Measurements from ENCODE around the gene LSP1. TPM values are rescaled to one million over a fixed set of nuclear protein-coding genes. Genes with fewer than 3 reads are reported as not detected.
A peak's percentile ranks its signal among the peaks of the same experiment; 100 is the strongest.
"Not testable (repeated sequence)": the region's sequence is repeated elsewhere in the genome, so short reads cannot be mapped to it uniquely, and the experiment has no call there.

LSP1 gene, protein sequence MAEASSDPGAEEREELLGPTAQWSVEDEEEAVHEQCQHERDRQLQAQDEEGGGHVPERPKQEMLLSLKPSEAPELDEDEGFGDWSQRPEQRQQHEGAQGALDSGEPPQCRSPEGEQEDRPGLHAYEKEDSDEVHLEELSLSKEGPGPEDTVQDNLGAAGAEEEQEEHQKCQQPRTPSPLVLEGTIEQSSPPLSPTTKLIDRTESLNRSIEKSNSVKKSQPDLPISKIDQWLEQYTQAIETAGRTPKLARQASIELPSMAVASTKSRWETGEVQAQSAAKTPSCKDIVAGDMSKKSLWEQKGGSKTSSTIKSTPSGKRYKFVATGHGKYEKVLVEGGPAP
- total RNA-seq: not detected in 2 replicates

DNA sequence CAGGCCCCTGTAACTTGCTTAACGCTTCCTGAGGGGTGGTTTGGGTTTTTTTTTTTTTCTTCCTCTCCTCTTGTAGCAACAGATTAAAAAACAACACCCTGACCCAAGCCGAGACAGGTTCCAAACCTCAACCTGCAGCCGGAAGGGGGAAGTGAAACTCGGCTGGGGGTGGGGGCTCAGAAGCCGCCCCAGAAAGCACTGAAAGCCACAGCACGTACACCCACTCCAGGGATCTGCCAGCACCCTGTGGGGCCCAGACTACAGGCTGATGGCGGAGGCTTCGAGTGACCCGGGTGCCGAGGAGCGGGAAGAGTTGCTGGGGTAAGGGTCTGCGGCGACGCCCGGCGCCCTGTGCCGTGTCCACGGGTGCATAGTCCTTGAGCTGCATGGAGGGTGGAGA is at the start of gene LSP1:
Gene LSP1, plus strand, starts transcription at position 208 of the 400 bp plus-strand sequence. Its CDS starts 61 bp downstream, at position 269.
- no peak for DNase-seq (ENCODE audit: low read depth)

- DNase-seq (ENCODE audit: low read depth): no peak
These were observed 49.6 kb upstream of the LSP1 start for GRCh38 chr11:1803246-1803645.

DNA sequence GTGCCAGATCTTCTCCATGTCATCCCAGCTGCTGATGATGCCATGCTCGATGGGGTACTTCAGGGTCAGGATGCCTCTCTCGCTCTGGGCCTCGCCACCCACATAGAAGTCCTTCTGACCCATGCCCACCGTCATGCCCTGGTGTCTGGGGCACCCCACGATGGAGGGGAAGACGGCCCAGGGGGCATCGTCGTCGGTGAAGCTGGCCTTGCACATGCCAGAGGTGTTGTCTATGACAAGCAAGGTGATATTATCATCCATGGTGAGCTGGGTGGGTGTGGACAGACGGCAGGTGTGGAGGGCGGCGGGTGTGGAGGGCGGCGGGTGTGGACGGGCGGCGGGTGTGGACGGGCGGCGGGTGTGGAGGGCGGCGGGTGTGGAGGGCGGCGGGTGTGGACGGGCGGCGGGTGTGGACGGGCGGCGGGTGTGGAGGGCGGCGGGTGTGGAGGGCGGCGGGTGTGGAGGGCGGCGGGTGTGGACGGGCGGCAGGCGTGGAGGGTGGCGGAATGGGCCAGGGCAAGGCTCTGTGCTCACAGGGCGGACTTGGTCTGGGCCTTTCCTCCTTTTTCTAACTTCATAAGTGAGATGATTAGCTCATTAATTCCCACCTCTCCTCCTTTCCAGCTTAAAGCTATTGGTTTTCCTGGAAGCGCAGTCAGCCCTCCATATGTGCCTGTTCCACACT is 48.9 kb upstream of the LSP1 start:
- DNase-seq (ENCODE audit: low read depth): not testable (repeated sequence)

GRCh38 chr11:1805525-1805924 is 47.4 kb upstream of the LSP1 start:
- no peak for DNase-seq (ENCODE audit: low read depth)

- no peak for DNase-seq (ENCODE audit: low read depth)
These were observed 45.5 kb upstream of the LSP1 start for GRCh38 chr11:1807264-1807995.

GRCh38 chr11:1810761-1811160 is 42.1 kb upstream of the LSP1 start:
- DNase-seq (ENCODE audit: low read depth): no peak

DNA sequence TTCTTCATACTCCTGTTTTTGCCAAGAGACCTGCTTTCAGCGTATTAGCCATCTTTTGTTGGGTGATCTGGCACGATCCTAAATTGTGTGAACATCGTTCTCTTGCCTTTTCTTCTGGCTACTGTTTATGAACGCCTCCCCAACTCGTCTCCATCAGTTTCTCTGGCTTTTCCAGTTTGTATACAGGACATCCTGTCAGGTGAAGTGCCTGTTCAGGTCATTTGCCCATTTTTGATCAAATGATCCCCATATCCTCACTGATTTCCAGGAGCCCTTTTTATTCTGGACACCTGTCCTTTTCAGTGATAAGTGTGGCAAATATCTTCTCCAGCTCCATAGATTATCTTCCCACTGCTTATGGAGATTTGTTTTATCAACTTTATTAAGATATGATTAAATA is 40.6 kb upstream of the LSP1 start:
- DNase-seq (ENCODE audit: low read depth): no peak

DNA sequence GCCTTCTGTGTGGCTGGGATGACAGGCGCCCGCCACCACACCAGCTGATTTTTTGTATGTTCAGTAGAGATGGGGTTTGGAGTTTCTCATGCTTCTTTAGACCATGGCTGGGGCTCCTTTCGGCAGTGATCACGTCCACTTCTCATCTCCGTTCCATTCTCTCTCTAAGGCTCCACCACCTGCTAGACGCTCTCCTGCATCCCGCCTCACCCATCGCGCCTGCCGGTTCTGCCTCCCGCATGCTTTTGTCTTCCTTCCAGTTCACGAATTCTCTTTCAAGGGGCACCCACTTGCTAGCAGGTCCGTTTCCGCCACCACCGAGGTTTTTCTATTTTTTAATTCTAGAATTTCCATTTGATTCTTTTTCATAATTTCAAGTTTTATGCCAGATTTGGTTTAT is 40.1 kb upstream of the LSP1 start:
- no peak for DNase-seq (ENCODE audit: low read depth)

GRCh38 chr11:1813356-1813755 is 39.5 kb upstream of the LSP1 start:
- not testable (repeated sequence) for DNase-seq (ENCODE audit: low read depth)

GRCh38 chr11:1814691-1815090 is 38.2 kb upstream of the LSP1 start:
- DNase-seq (ENCODE audit: low read depth): no peak

DNA sequence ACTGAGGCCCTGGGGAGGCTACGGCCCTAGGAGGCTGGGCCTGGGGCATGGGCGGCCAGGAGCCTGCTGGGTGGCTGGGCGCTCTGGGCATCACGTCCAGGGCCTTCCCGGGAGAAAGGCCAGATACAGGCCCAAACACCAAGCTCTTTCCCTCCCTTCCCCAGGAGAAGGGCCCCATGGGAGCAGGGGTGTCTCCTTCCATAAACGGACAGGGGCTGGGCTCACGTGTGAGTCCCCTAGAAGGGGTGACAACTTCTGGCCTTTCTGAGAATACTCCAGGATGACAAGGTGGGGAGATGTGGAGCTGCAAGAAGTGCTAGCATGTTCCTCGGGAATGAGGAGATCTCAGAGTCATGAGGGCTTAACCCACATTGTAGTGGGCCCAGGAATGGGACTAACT is 37.6 kb upstream of the LSP1 start:
- no peak for DNase-seq (ENCODE audit: low read depth)

GRCh38 chr11:1815751-1816150 is 37.1 kb upstream of the LSP1 start:
- no peak for DNase-seq (ENCODE audit: low read depth)

GRCh38 chr11:1817000-1817399 is 35.9 kb upstream of the LSP1 start:
- DNase-seq (ENCODE audit: low read depth): no peak

- DNase-seq (ENCODE audit: low read depth): no peak
These were observed 35.4 kb upstream of the LSP1 start for GRCh38 chr11:1817511-1817910.

- DNase-seq (ENCODE audit: low read depth): no peak
These were observed 33.8 kb upstream of the LSP1 start for GRCh38 chr11:1819074-1819473.

DNA sequence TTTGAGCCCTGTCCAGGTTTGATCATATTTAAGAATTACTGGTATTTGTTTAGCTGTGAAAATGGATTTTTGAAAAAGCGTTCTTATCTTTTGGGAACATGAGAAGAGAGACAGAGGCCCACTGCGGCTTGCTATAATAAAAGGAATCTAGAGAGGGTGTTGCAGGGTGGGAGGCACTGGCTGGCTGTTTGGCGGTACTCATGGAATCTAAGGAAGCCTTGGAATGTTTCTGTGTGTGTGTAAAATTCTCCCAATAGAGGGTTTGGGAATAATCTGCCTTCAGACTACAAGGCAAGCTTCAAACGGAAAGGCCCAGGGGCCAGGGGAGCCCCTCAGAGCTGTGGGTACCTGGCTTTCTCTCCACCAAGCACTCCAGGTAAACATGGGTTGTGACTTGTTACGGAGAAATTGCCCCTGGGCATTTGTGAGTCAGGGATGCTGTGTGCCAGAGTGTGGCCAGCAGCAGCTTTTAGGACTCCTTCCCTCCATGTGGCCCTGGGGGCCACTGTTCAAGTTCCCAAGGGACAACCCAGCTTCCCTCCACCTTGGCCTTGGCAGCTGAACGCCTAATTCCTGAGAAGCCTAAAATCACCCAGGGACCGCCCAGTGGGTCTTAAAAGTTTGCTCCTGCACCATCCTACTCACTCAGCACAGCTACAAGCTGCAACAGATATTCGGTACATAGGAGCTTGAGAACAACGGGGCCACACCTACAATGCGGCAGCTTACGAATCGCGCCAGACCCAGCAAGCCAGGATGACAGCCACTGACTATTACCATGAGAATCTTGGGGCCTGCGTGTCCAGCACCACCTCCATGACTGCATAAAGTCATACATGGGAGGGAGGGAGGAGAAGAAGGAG is 32.2 kb upstream of the LSP1 start:
- peak; percentile 16 for DNase-seq (ENCODE audit: low read depth)

- DNase-seq (ENCODE audit: low read depth): no peak
These were observed 31.3 kb upstream of the LSP1 start for GRCh38 chr11:1821562-1821961.

- DNase-seq (ENCODE audit: low read depth): no peak
These were observed 30.1 kb upstream of the LSP1 start for GRCh38 chr11:1822648-1823375.

GRCh38 chr11:1823376-1824220 is 29.3 kb upstream of the LSP1 start:
- no peak for DNase-seq (ENCODE audit: low read depth)
